ENCODE results near the gene DENND2A.
"Not testable (repeated sequence)": the region's sequence is repeated elsewhere in the genome, so short reads cannot be mapped to it uniquely, and the experiment has no call there.

Gene DENND2A

GRCh38 chr7:140593672-140593982 is 47.0 kb downstream of the DENND2A start:
- DNase-seq (ENCODE audit: insufficient read length, low spot score) = no peak
- no peak for FAIRE-seq

DNA sequence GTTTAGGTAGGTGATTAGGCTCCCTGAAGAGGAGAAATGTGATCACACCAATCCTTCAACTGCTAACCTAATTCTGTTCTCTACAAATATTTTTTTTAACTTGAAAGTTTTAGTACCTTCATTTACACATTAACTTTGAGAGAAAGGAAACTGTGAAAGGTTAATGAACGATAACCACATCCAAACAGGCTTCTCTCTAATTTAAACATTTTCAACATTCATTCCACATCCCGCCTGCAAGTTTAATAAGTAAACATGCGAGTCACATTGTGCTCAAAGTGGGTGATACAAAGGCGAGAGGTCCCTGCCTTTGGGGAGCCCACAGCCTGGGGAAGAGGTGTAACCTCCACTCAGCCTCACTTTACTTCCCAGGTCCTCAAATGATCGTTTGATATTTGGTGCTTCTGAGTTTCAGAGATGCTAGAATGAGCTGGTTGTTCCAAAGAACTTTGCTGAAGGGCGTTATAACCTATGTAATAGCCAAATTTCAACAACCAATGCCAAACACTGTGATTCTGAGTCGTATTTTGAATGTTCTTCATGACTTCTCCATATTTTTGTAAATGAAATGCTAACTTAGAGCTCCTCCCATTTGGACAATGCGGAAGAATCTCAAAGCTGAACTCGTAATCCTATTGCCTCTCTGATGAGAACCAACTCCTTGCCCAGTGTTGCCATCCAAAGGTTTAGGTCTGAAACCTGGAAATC is 47.5 kb downstream of the DENND2A start:
- FAIRE-seq = no peak
- no peak for DNase-seq (ENCODE audit: insufficient read length, low spot score)

DNA sequence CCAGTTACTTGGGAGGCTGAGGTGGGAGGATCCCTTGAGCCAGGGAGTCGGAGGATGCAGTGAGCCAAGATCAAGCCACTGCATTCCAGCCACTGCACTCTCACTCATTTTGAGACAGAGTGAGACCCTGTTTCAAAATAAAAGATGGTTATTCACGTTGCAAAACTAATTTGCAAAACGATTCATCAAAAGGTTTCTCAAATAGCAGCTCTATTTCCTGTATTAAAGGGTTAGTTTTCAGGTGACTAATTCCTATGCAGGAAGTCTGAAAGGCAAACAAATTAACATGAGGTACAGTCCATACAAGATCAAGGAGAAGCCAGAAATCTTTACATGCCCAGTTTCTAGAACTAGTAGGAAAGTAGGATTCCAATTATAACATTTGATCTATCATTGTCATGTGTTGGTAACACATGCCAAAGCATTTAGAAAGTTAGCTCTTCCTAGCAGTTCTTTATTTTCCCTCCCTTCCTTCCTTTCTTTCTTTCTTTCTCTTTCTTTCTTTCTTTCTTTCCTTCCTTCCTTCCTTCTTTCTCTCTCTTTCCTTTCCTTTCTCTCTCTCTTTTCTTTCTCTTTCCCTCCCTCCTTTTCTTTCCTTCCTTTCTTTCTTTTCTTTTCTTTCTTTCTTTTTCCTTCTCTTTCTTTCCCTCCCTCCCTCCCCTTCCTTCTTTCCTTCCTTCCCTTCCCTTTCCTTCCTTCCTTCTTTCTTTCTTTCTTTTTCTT is 49.3 kb downstream of the DENND2A start:
- FAIRE-seq (no peak), DNase-seq (ENCODE audit: insufficient read length, low spot score) (no peak)

GRCh38 chr7:140587243-140587642 is 53.4 kb downstream of the DENND2A start:
- FAIRE-seq (no peak), DNase-seq (ENCODE audit: insufficient read length, low spot score) (no peak)

DNA sequence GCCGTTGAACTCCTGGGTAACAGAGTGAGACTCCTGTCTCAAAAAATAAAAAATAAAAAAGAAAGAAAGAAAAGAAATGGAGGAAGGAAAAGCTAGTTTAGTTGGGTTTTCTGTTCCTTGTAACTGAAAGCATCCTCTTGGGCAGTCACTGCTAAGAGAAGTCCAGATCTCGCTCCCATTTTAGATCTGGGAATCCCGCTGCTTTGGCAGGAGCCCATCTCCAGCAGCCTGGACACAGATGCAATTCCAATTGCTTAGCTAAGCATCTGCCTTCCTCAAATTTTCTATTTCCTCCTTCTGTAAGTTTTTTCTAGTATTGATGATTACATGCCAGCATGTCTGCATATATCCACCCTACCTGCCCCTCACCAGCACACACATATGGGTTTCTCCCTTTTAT is 54.1 kb downstream of the DENND2A start:
- DNase-seq (ENCODE audit: insufficient read length, low spot score) (no peak), FAIRE-seq (no peak)

GRCh38 chr7:140585333-140585732 is 55.3 kb downstream of the DENND2A start:
- no peak for DNase-seq (ENCODE audit: insufficient read length, low spot score)
- FAIRE-seq = no peak

- DNase-seq (ENCODE audit: insufficient read length, low spot score) = no peak
- no peak for FAIRE-seq
Measured at GRCh38 chr7:140584195-140584851, 56.3 kb downstream of the DENND2A start.

DNA sequence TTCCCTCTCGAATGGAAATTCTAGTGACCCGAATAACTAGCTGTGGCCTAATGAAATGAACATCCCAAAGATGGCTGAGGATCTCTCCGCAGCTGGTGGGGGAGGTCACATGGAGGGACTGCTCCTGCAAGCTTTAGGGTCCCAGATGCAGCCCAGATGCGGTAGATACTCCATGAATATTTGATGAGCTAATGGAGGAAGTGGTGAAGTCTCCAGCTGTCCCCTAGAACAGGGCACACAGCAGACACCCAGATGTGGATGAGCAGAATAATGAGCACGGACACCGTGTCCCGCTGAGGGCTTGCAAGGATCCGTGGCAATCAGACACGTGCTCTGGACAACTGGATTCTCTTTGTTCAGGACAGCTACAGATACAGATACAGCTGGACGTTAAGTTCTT is 59.2 kb downstream of the DENND2A start:
- DNase-seq (ENCODE audit: insufficient read length, low spot score) (no peak), FAIRE-seq (no peak)

DNA sequence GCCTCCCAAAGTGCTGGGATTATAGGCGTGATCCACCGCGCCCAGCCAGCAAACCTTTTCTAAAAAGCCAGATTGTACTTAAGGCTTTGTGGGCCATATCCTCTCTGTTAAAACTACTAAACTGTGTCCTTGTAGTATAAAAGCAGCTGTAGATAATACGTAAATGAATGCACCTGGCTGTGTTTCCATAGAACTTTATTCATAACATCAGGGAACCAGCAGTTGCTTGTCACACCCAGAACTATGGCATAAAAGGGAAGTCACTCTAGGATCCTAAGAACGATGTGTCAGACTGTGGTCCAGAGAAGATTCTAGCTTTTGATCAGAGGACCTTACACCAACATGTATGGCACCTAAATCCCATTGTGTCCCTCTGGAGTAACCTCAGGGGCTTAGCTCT is 63.0 kb downstream of the DENND2A start:
- FAIRE-seq (no peak), DNase-seq (ENCODE audit: insufficient read length, low spot score) (no peak)

- no peak for DNase-seq (ENCODE audit: insufficient read length, low spot score)
- FAIRE-seq = no peak
Measured at GRCh38 chr7:140576589-140576988, 64.0 kb downstream of the DENND2A start.

DNA sequence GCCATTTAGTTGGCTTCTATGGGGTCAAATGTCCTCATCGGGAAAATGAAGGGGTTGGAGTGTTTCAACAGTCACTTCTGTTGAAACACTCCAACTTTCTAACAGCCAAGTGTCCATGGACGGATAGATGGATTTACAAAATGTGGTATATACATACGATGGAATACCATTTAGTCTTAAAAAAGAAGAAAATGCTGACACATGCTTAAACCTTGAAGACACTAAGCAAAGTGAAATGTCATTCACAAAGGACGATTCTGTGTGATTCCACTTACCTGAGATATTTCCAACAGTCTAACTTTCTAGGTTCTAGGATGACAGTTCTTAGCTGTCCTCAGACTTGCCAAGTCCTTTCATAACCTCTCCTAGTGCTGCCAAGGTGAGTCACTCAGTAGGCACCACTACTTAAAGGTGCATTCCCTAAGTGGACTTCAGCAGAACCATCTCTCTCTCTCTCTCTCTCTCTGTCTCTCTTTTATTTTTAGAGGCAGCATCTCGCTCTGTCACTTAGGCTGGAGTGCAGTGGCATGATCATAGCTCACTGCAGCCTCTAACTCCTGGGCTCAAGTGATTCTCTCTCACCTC is 69.0 kb downstream of the DENND2A start:
- DNase-seq (ENCODE audit: insufficient read length, low spot score) = no peak

GRCh38 chr7:140570120-140570519 is 70.5 kb downstream of the DENND2A start:
- no peak for DNase-seq (ENCODE audit: insufficient read length, low spot score)
- FAIRE-seq = no peak

More for the DNA sequence above, 69.0 kb downstream of the DENND2A start:
- no peak for FAIRE-seq

DNA sequence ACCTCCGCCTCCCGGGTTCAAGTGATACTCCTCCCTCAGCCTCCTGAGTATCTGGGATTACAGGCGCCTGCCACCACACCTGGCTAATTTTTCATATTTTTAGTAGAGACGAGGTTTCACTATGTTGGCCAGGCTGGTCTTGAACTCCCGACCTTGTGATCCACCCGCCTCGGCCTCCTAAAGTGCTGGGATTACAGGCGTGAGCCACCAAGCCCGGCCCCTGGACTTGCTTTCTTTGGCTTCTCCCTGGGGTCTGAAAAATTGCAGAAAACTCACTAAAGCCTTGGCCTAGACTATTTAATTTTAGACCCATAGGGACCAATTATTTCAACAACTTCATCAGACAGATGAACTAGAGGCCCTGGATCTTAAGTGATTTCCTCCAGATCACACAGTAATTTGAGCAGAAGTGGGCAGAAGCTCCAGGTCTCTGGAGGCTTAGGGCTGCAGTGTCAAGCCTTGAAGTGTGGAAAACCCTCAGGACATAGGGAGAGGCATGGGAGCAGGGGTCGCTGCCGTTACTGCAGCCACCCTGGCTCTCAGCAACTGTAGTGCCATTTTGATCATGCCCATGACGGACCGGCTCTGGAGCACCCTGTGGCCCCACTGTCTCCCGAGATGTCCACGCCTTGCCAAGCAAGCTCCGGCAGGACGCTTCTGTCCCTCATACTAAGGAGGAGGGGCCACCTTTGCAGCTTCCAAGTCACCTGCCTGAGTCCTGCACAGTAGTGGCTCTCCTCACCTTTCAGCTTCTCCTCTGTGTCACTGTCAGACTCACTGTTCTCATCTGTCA is 72.4 kb downstream of the DENND2A start:
- FAIRE-seq (no peak), DNase-seq (ENCODE audit: insufficient read length, low spot score) (no peak)

- not testable (repeated sequence) for FAIRE-seq; DNase-seq (ENCODE audit: insufficient read length, low spot score)
Measured at GRCh38 chr7:140566186-140566585, 74.4 kb downstream of the DENND2A start.

GRCh38 chr7:140565761-140566160 is 74.9 kb downstream of the DENND2A start:
- DNase-seq (ENCODE audit: insufficient read length, low spot score); FAIRE-seq: not testable (repeated sequence)

GRCh38 chr7:140564643-140565042 is 76.0 kb downstream of the DENND2A start:
- FAIRE-seq (no peak), DNase-seq (ENCODE audit: insufficient read length, low spot score) (no peak)

DNA sequence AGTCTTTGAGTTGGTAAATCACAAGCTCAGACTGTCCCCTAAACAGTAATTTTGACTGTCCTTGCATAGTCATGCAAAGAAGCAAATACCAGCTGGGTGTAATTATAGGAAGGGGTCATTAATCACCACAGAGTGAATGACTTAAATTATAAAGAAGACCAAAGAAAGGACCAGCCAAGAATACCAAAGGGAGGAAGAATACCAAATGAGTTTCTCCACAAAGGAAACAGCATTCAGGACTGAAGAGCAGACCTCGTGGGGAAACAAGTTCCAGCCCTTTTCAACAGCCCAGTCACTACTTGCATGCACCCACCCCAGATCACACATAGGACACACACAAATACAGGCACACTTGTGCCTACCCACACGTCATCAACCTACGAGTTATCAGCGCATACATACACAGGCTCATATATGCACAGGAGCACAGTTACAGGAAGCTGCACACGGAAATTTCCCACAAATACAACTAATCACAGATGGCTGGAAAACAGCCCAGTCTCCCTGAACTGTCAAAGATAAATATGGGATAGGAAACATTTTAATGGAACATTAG is 77.6 kb downstream of the DENND2A start:
- DNase-seq (ENCODE audit: insufficient read length, low spot score) (no peak), FAIRE-seq (no peak)

DNA sequence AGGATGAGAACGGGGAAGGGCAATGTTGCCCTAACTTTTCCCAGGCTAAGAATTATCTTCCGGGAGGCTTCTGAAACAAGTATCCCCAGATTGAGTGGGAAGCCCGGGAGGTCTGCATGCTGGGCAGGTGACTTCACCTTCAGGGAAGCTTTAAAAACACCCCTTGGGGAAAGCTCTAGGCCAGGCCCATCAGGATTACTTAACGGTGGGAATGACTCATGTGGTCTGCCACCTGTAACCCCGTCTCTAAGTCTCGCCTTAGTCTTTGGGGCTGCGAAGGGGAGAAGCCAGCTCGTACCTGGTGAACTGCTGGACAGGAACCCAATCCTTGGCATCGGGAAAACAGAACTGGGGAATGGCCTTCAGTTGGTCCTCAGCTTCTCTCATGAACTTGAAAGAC is 81.2 kb downstream of the DENND2A start:
- FAIRE-seq (no peak), DNase-seq (ENCODE audit: insufficient read length, low spot score) (no peak)

DNA sequence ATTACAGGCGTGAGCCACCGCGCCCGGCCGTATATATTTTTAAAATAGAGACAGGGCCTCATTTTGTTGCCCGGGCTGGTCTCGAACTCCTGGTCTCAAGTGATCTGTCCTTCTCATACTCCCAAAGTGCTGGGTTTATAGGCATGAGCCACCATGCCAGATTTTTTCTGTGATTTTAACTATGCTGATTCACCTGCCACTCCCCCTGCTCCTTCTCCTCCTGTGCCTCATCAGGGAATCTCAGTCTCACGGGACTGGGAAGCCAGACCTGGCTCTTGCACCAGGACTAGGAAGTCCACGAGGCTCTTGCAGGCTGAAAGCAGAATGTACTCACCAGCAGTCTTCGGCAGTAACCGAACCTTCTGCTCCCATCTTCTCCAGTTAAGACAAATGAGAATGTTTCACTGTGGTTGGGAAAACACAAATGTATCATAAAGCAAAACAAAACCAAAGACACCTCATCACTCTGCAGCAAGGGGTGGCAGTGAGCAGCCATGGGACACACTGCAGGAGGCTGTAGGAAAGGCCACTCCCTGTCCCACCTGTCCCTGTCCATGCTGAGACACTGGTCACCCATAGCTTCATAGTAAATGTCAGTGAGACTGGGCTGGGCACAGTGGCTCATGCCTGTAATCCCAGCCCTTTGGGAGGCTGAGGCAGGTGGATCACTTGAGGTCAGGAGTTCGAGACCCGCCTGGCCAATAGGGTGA is 82.6 kb downstream of the DENND2A start:
- DNase-seq (ENCODE audit: insufficient read length, low spot score) (no peak), FAIRE-seq (no peak)

GRCh38 chr7:140557069-140557468 is 83.5 kb downstream of the DENND2A start:
- DNase-seq (ENCODE audit: insufficient read length, low spot score) (no peak), FAIRE-seq (no peak)
